Natural killer cell treated with Interleukin-12 subunit alpha and Interleukin-12 subunit beta and Interleukin-15 and Interleukin-18, amount 100 ng/mL, for 72 hours (primary cell): ENCODE results near the gene DHTKD1. TPM values are rescaled to one million over a fixed set of nuclear protein-coding genes. Genes with fewer than 3 reads are reported as not detected.
A peak's percentile ranks its signal among the peaks of the same experiment; 100 is the strongest.
"Not testable (repeated sequence)": the region's sequence is repeated elsewhere in the genome, so short reads cannot be mapped to it uniquely, and the experiment has no call there.

ENCODE experiments used
- ATAC-seq, 2 donors: fragments of 150-1000 bp; cut with Tn5 transposase in 1 of 2; sonication (Bioruptor Pico), chemical (Tn5 transposase) in 1 of 2; 2 replicates each; pipeline ENCODE4 v1.10.0; 2021
- DNase-seq: peaks from one replicate; pipeline ENCODE4 v3.0.0; 2022; ENCODE audit warnings: low spot score
- H3K27ac Mint-ChIP-seq, 2 donors: 1 replicate in 1 of 2; 2 replicates in 1 of 2; pipeline ENCODE4 v1.8.0; 2022; ENCODE audit warnings: mixed read lengths in 2 of 2, mild to moderate bottlenecking in 1 of 2, moderate library complexity in 1 of 2
- H3K27me3 Mint-ChIP-seq, 2 donors: 1 replicate in 1 of 2; 2 replicates in 1 of 2; pipeline ENCODE4 v1.8.0; 2022; ENCODE audit warnings: mixed read lengths in 2 of 2
- H3K36me3 Mint-ChIP-seq: one replicate; pipeline ENCODE4 v1.8.0; 2022; ENCODE audit warnings: mixed read lengths
- H3K4me1 Mint-ChIP-seq, 2 donors: 1 replicate in 1 of 2; 2 replicates in 1 of 2; pipeline ENCODE4 v1.8.0; 2022; ENCODE audit warnings: low read depth in 2 of 2, mixed read lengths in 2 of 2, mild to moderate bottlenecking in 1 of 2
- H3K4me3 Mint-ChIP-seq: one replicate; pipeline ENCODE4 v1.8.0; 2022; ENCODE audit warnings: mixed read lengths
- H3K9me3 Mint-ChIP-seq: 2 replicates; pipeline ENCODE4 v1.8.0; 2022; ENCODE audit warnings: mixed read lengths
- total RNA-seq, 2 donors: library from RNA; stranded (reverse); gene quantifications; one replicate each; pipeline ENCODE4 v1.2.3, GENCODE V29; 2022

Gene DHTKD1
- total RNA-seq, 2 donors from 2014 or later = 28.9 to 31.5 TPM

DNA sequence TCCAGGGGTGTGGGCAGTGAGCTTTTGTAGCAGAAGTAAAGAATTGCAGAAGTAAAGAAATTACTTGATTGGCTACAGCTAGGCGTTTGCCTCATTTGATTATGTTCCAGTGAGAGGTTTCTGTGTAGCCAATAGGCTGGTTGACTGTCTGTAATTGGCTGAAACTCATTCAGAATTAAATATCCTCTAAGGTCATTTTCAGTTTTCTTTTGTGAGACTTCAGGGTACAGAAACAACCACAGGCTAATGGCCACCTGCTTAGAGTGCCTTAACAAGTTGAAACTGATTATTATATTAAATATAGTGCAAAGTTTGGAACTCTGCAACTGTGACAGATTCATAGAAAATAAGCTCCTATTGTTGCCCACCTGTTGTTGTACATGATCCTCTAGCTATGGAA lies 71.3 kb downstream of the DHTKD1 start:
- H3K4me3 Mint-ChIP-seq = no peak overlapping the region
- H3K36me3 Mint-ChIP-seq = peaks cover 19% of the 10 kb centered on the region
- no peaks in the 10 kb centered on the region for H3K4me1 Mint-ChIP-seq
- H3K9me3 Mint-ChIP-seq = no peaks in the 10 kb centered on the region
- DNase-seq (no peak), ATAC-seq (no peak)
- H3K27me3 Mint-ChIP-seq = no peaks in the 10 kb centered on the region
- no peak overlapping the region for H3K27ac Mint-ChIP-seq

DNA sequence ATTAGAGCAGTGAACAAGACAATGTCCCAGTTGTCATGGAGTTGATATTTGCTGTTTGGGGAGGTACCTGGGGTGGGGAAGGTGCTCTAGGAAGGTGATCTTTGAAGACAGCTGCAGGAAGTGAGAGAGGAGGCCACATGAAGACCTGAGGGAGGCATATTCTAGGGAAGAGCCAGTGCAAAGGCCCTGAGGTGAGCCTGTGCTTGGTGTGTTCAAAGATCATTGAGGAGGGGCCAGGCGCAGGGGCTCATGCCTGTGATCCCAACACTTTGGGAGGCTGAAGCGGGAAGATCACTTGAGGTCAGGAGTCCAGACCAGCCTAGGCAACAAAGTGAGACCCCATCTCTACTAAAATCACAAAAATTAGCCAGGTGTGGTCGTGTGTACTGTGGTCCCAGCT lies 75.8 kb downstream of the DHTKD1 start:
- no peaks in the 10 kb centered on the region for H3K9me3 Mint-ChIP-seq
- no peak overlapping the region for H3K4me3 Mint-ChIP-seq
- peaks cover 16% of the 10 kb centered on the region for H3K36me3 Mint-ChIP-seq
- ATAC-seq (no peak), DNase-seq (no peak)
- no peaks in the 10 kb centered on the region for H3K27me3 Mint-ChIP-seq
- no peaks in the 10 kb centered on the region for H3K4me1 Mint-ChIP-seq
- H3K27ac Mint-ChIP-seq = no peak overlapping the region

DNA sequence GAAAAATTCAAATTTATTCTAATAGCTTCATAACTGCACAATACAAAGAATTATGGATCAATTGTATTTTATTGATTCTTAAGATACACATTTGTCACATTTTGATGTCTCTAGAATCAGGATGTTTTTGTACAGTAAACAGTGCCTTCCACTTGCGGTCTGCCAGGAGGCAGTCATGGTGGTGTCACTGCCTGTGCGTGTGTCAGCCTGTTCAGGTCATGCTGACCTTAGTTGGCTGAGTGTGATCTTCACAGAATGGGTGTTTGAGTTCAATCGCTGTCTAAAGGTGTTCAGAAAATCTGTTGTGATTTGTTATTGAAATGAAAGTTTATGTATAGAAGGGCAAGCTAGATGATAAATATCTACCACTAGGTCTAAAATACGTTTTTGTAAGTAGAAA lies 81.4 kb downstream of the DHTKD1 start:
- no peak overlapping the region for H3K4me3 Mint-ChIP-seq
- peaks cover 18% of the 10 kb centered on the region for H3K36me3 Mint-ChIP-seq
- no peak overlapping the region for H3K27ac Mint-ChIP-seq
- no peaks in the 10 kb centered on the region for H3K27me3 Mint-ChIP-seq
- DNase-seq = no peak
- no peaks in the 10 kb centered on the region for H3K9me3 Mint-ChIP-seq
- H3K4me1 Mint-ChIP-seq = no peaks in the 10 kb centered on the region
- ATAC-seq = no peak

DNA sequence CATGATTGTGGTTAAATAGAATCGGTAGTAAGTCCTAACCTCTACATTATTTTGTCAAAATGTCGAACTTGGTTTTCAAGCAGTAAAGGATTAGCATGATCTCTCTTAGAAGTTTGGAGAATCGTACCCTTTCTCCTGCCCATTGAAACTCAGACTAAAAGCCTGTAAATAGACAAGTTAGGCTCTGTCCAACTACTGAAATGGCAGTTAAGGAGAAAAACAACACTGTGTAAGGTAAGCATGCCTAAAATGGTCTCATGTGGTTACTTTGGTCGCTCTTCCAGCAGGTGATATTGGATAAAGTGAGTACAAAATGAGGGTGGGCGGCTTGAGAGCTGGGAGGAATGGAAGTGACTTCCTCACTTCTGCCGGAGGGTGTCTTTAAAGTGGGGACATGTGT lies 85.8 kb downstream of the DHTKD1 start:
- no peak overlapping the region for H3K4me3 Mint-ChIP-seq
- DNase-seq (no peak), ATAC-seq (no peak)
- no peaks in the 10 kb centered on the region for H3K9me3 Mint-ChIP-seq
- no peak overlapping the region for H3K27ac Mint-ChIP-seq
- no peaks in the 10 kb centered on the region for H3K4me1 Mint-ChIP-seq
- H3K36me3 Mint-ChIP-seq = peaks cover 32% of the 10 kb centered on the region
- no peaks in the 10 kb centered on the region for H3K27me3 Mint-ChIP-seq

DNA sequence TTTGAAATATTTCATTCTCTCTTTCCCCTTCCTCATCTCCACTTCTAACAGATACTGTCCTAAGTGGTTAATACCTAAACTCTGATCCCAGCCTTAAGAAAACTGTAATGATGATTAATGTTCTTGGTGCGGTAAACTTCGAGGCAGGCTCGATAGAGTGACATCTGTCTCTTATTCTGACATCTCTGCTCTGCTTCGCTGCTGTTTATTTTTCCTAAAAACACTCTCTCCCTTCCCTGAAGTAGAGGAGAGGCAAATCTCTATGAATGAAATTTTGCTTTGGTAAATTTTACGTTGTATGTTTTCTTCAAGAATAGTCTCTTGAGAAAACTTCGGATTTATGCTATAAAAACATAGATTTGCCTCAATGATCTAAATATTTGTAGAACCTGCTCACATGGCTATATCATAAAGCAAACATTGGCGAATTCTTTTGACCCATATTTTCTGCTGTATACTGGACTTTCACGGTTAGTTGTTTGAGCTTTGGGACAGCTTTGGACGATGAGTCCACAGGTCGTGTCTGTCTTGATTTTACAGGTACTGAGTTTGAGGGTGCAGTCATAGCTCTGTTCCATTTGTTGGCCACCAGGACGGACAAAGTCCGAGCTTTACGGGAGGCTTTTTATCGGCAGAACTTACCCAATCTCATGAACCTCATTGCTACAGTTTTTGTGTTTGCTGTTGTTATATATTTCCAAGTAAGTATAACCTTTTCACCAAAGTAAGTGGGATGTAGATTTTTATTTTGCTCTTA lies 87.8 kb downstream of the DHTKD1 start:
- H3K36me3 Mint-ChIP-seq = peaks cover 32% of the 10 kb centered on the region

DNA sequence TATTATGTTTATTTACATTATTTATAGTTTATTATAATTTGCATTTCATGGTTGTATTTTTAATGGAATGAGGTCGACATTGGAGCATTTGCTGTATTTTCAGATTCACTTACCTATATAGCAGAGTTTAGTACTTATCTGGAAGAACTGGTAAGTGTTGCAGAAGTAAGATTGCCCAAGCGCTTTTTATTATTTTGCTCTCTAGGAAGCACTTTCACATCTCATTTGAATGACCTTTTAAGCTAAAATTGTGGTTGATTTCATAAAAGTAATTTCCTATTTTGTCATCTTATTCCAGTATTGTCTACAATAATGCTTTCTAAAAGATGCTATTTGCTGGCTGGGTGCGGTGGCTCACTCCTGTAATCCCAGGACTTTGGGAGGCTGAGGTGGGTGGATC lies 89.4 kb downstream of the DHTKD1 start:
- peaks cover 38% of the 10 kb centered on the region for H3K36me3 Mint-ChIP-seq
- H3K4me1 Mint-ChIP-seq = peaks cover 0 to 3% of the 10 kb centered on the region in 2 donors
- H3K27me3 Mint-ChIP-seq = no peaks in the 10 kb centered on the region
- peak overlapping the region in 1 of 2 donors; percentile 33 for H3K27ac Mint-ChIP-seq
- no peaks in the 10 kb centered on the region for H3K9me3 Mint-ChIP-seq
- ATAC-seq (no peak), DNase-seq (no peak)
- no peak overlapping the region for H3K4me3 Mint-ChIP-seq

More for the DNA sequence above, 87.8 kb downstream of the DHTKD1 start:
- no peak overlapping the region for H3K4me3 Mint-ChIP-seq
- H3K27me3 Mint-ChIP-seq = no peaks in the 10 kb centered on the region
- H3K4me1 Mint-ChIP-seq = peaks cover 0 to 3% of the 10 kb centered on the region in 2 donors
- H3K9me3 Mint-ChIP-seq = no peaks in the 10 kb centered on the region
- ATAC-seq (no peak), DNase-seq (no peak)
- no peak overlapping the region for H3K27ac Mint-ChIP-seq

DNA sequence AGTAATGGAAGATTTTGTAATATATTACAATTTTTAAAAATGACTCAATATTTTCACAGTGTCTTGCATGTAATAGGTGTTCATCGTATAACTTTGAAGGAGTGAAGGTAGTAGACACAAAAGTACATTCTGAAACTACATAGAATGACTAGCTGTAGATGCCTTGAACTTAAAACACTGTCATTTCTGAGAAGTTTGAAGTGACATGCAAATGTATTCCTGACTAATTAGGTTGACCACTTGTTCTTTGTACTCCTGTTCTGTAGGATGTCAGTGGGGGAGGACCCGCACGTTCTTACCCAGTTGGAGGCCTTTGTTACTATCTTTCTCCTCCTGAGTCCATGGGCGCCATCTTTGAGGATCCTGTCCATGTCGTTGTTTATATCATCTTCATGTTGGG lies 91.9 kb downstream of the DHTKD1 start:
- Mint-ChIP-seq H3K4me3 (no peak overlapping the region), H3K27ac (no peak overlapping the region), H3K4me1 (peaks cover 5% of the 10 kb centered on the region in 2 donors), H3K9me3 (no peaks in the 10 kb centered on the region), H3K27me3 (no peaks in the 10 kb centered on the region), H3K36me3 (peaks cover 41% of the 10 kb centered on the region)
- no peak for DNase-seq
- peak in 1 of 2 donors; percentile 54 for ATAC-seq

DNA sequence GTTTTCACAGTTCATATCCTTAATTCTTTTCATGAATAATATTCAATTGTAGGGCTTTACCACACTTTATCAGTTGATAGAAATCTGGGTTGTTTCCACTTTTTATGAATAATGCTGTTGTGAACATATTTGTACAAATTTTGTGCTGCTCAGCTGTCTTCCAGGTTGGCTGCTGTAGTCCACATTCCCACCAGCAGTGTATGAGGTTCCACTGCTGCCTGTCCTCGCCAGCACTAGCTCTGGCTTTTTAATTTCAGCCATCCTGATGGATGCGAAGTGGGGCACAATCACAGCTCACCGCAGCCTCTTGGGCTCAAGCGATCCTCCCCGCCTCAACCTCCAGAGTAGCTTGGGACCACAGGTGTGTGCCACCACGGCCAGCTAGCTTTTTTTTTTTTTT lies 94.2 kb downstream of the DHTKD1 start:
- Mint-ChIP-seq H3K4me1 (peaks cover 5% of the 10 kb centered on the region in 2 donors), H3K9me3 (no peaks in the 10 kb centered on the region), H3K27me3 (no peaks in the 10 kb centered on the region), H3K36me3 (peaks cover 33% of the 10 kb centered on the region), H3K4me3 (no peak overlapping the region), H3K27ac (no peak overlapping the region)
- ATAC-seq (no peak), DNase-seq (no peak)

DNA sequence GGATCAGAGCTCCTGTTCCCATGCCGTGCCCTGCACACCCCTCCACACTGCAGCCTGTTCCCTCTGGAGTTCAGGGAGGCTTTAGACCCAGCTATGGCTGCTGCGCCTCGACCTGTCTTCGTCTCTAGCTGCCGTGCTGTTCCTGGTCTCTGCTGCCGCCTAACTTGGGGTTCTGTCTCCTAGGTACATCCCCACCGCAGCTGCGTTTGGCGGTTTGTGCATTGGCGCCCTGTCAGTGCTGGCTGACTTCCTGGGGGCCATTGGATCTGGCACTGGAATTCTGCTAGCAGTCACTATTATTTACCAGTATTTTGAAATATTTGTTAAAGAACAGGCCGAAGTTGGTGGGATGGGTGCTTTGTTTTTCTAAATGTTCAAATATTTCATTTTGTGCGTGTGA lies 95.3 kb downstream of the DHTKD1 start:
- H3K27ac Mint-ChIP-seq = no peak overlapping the region
- no peaks in the 10 kb centered on the region for H3K27me3 Mint-ChIP-seq
- ATAC-seq = no peak
- H3K4me1 Mint-ChIP-seq = peaks cover 5 to 7% of the 10 kb centered on the region in 2 donors
- no peak for DNase-seq
- peaks cover 35% of the 10 kb centered on the region for H3K36me3 Mint-ChIP-seq
- no peaks in the 10 kb centered on the region for H3K9me3 Mint-ChIP-seq
- H3K4me3 Mint-ChIP-seq = no peak overlapping the region

DNA sequence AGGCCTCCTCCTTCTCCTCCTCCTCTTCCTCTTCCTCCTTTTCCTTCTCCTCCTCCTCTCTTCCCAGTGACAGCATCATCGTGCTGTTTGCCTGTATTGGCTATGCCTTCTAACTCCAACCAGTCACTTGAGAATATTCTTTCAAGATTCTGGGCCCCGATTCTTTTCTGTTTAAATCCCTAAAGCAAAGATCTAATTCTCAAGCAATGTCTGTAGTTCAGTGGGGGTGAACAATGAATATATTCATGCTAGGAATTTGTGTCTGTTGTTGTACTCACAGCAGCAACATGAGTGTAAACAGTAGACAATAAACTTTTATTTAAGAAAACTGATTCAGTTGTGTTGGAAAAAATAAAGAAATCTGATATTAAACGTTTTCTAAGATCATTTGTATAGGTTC lies 96.3 kb downstream of the DHTKD1 start:
- Mint-ChIP-seq H3K4me1 (peaks cover 5% of the 10 kb centered on the region in 2 donors), H3K27me3 (no peaks in the 10 kb centered on the region), H3K27ac (peak overlapping the region; percentile 3 to 58), H3K9me3 (no peaks in the 10 kb centered on the region), H3K4me3 (no peak overlapping the region), H3K36me3 (peaks cover 41% of the 10 kb centered on the region)
- ATAC-seq (no peak), DNase-seq (no peak)

DNA sequence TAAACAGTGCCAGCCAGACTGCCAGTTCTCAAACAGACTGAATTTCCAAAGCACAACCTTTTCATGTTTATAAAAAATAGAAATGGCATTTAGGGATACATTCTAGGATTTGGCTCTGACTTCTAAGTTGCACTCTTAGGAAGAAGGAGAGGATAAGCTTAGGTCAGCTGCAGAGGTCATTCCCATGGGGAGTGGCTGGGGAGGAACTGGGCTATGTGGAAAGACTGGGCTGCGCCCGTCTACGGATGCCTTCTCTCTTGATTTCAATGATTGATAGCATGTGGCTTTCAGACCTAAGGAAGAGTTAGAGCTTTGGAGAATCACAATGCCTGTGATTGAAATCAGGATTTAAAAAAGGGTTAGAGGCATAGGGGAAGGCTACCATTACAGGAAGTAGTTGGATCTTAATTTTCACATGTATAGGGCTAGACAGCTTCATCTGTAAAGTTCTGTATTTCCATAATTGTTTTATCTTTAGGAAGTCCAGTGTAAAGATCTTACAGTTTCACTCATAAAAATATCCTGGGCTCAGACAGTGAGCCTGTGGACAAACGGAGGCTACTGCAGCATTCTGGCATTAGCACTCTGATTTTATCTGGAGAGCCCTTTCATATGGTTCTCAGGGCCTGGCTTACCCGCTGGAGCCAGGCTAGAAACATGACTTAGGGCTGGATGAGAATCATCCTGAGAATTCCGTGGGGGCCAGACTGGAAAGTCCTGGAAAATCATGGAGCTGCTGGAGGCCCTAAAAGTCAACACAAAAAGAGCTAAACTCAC lies 97.4 kb downstream of the DHTKD1 start:
- peaks cover 47% of the 10 kb centered on the region for H3K36me3 Mint-ChIP-seq
- no peaks in the 10 kb centered on the region for H3K9me3 Mint-ChIP-seq
- H3K27ac Mint-ChIP-seq = peak overlapping the region in 1 of 2 donors; percentile 28
- DNase-seq (no peak), ATAC-seq (no peak)
- H3K27me3 Mint-ChIP-seq = no peaks in the 10 kb centered on the region
- H3K4me1 Mint-ChIP-seq = peaks cover 4 to 5% of the 10 kb centered on the region in 2 donors
- H3K4me3 Mint-ChIP-seq = no peak overlapping the region

DNA sequence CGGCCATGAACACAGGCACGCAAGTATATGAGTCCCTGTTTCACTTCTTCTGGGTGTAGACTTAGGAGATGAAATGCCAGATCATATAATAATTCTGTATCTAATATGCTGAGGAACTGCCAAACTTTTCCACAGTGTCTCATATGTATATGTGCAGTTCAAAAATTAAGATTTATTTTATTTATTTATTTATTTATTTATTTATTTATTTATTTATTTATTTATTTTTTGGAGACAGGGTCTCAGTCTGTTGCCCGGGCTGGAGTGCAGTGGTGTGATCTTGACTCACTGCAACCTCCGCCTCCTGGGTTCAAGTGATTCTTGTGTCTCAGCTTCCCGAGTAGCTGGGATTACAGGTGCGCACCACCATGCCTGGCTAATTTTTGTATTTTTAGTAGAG lies 102.8 kb downstream of the DHTKD1 start:
- ATAC-seq, H3K27ac Mint-ChIP-seq, H3K4me1 Mint-ChIP-seq, H3K27me3 Mint-ChIP-seq, H3K4me3 Mint-ChIP-seq, H3K9me3 Mint-ChIP-seq, DNase-seq: not testable (repeated sequence)
- H3K36me3 Mint-ChIP-seq = peaks cover 28% of the 10 kb centered on the region
